ACHN (cell line): ENCODE data around the gene NCK1.
"Not testable (repeated sequence)": the region's sequence is repeated elsewhere in the genome, so short reads cannot be mapped to it uniquely, and the experiment has no call there.

Experiments used
- DNase-seq: peaks from one replicate; pipeline ENCODE4 v3.0.0-alpha.2; 2015
- in situ Hi-C: cut with HindIII; loops from 2 replicates; pipeline ENCODE4 v1.10.0; 2017; ENCODE audit warnings: low sequenced_read_pairs, low pct_ligation_motif_present, low pct_unique_long_range_greater_than_20kb

NCK1 gene

GRCh38 chr3:136901391-136901790 is 39.4 kb downstream of the NCK1 start:
- no peak for DNase-seq
- in situ Hi-C loops: no loop called here

- DNase-seq, in situ Hi-C loops: not testable (repeated sequence)
Observed at GRCh38 chr3:136902530-136902929, 40.5 kb downstream of the NCK1 start.

- DNase-seq: no peak
- in situ Hi-C loops: no loop called here
Observed at GRCh38 chr3:136903899-136904298, 41.9 kb downstream of the NCK1 start.

GRCh38 chr3:136904746-136905145 is 42.7 kb downstream of the NCK1 start:
- DNase-seq: no peak
- in situ Hi-C loops: no loop called here

- in situ Hi-C loops: no loop called here
- DNase-seq: no peak
Observed at GRCh38 chr3:136905549-136905948, 43.5 kb downstream of the NCK1 start.

- DNase-seq: no peak
- in situ Hi-C loops: no loop called here
Observed at GRCh38 chr3:136906725-136907124, 44.7 kb downstream of the NCK1 start.

- in situ Hi-C loops: no loop called here
- DNase-seq: no peak
Observed at GRCh38 chr3:136908297-136908696, 46.3 kb downstream of the NCK1 start.

- no peak for DNase-seq
- in situ Hi-C loops: no loop called here
Observed at GRCh38 chr3:136909187-136909586, 47.2 kb downstream of the NCK1 start.

GRCh38 chr3:136910697-136911096 is 48.7 kb downstream of the NCK1 start:
- no peak for DNase-seq
- in situ Hi-C loops: no loop called here

GRCh38 chr3:136913168-136913567 is 51.2 kb downstream of the NCK1 start:
- in situ Hi-C loops: no loop called here
- DNase-seq: no peak

GRCh38 chr3:136914739-136915138 is 52.7 kb downstream of the NCK1 start:
- no peak for DNase-seq
- in situ Hi-C loops: no loop called here

GRCh38 chr3:136916223-136916622 is 54.2 kb downstream of the NCK1 start:
- in situ Hi-C loops: no loop called here
- DNase-seq: no peak

- in situ Hi-C loops: no loop called here
- DNase-seq: no peak
Observed at GRCh38 chr3:136919799-136920580, 58.0 kb downstream of the NCK1 start.

- in situ Hi-C loops: no loop called here
- DNase-seq: no peak
Observed at GRCh38 chr3:136920904-136921611, 59.0 kb downstream of the NCK1 start.

- DNase-seq: no peak
- in situ Hi-C loops: no loop called here
Observed at GRCh38 chr3:136925425-136926190, 63.6 kb downstream of the NCK1 start.

- no peak for DNase-seq
- in situ Hi-C loops: no loop called here
Observed at GRCh38 chr3:136928240-136928639, 66.2 kb downstream of the NCK1 start.

- no peak for DNase-seq
- in situ Hi-C loops: no loop called here
Observed at GRCh38 chr3:136929977-136930670, 68.1 kb downstream of the NCK1 start.

GRCh38 chr3:136931606-136932005 is 69.6 kb downstream of the NCK1 start:
- in situ Hi-C loops: no loop called here
- no peak for DNase-seq

GRCh38 chr3:136932523-136932922 is 70.5 kb downstream of the NCK1 start:
- in situ Hi-C loops: no loop called here
- DNase-seq: no peak
